ENCODE data around the gene LIMK1.

Gene LIMK1

GRCh38 chr7:74057216-74057925, 26.2 kb upstream of the LIMK1 start:
- no peak for TF ChIP-seq CTCF (IDR thresholded peaks at IDR 0.05; ENCODE audit: insufficient read depth, low read depth, low read length, missing control alignments)
- DNase-seq (ENCODE audit: low read depth): no peak
- no peak overlapping the region for H3K4me3 ChIP-seq (ENCODE audit: low read length)

GRCh38 chr7:74057987-74058386, 25.6 kb upstream of the LIMK1 start:
- no peak for TF ChIP-seq CTCF (IDR thresholded peaks at IDR 0.05; ENCODE audit: insufficient read depth, low read depth, low read length, missing control alignments)
- no peak overlapping the region for H3K4me3 ChIP-seq (ENCODE audit: low read length)

GRCh38 chr7:74058486-74058885, 25.1 kb upstream of the LIMK1 start:
- no peak overlapping the region for H3K4me3 ChIP-seq (ENCODE audit: low read length)
- no peak for TF ChIP-seq CTCF (IDR thresholded peaks at IDR 0.05; ENCODE audit: insufficient read depth, low read depth, low read length, missing control alignments)
- no peak for DNase-seq (ENCODE audit: low read depth)

More at GRCh38 chr7:74057987-74058386, 25.6 kb upstream of the LIMK1 start:
- DNase-seq (ENCODE audit: low read depth): no peak

- no peak for TF ChIP-seq CTCF (IDR thresholded peaks at IDR 0.05; ENCODE audit: insufficient read depth, low read depth, low read length, missing control alignments)
- no peak for DNase-seq (ENCODE audit: low read depth)
- no peak overlapping the region for H3K4me3 ChIP-seq (ENCODE audit: low read length)
These were observed 24.6 kb upstream of the LIMK1 start for GRCh38 chr7:74059037-74059436.

GRCh38 chr7:74059681-74060588, 23.7 kb upstream of the LIMK1 start:
- peak; percentile 86 for DNase-seq (ENCODE audit: low read depth)
- no peak overlapping the region for H3K4me3 ChIP-seq (ENCODE audit: low read length)
- peak; percentile 22 for TF ChIP-seq CTCF (IDR thresholded peaks at IDR 0.05; ENCODE audit: insufficient read depth, low read depth, low read length, missing control alignments)

- peak; percentile 82 for DNase-seq (ENCODE audit: low read depth)
- H3K4me3 ChIP-seq (ENCODE audit: low read length): no peak overlapping the region
- TF ChIP-seq CTCF (IDR thresholded peaks at IDR 0.05; ENCODE audit: insufficient read depth, low read depth, low read length, missing control alignments): no peak
These were observed 21.6 kb upstream of the LIMK1 start for GRCh38 chr7:74061840-74062539.
